ENCODE measurements around the gene KHDRBS2. TPM values are rescaled to one million over a fixed set of nuclear protein-coding genes. Genes with fewer than 3 reads are reported as not detected.
"Not testable (repeated sequence)": the region's sequence is repeated elsewhere in the genome, so short reads cannot be mapped to it uniquely, and the experiment has no call there.

KHDRBS2 gene
- polyA plus RNA-seq, 1 of the 3 experiments (the other 2 are of a cell fraction) = not detected

DNA sequence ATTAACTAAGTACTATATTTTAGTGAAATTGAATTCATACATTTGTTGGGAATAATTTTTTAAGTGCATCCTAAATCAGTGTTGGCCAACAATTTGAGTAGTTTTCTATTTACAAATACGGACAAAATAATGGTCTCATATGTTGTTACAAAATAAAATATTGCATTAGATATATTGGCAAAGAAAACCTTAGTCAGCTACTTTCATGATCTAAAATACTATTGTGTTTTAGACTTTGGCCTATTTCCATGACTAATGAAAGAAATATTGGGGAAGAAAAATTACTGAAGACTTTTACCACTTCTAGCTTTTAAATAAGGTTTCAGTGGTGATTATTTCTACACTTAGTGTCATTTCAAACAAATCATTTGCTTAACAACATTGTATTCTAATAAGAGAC, 498.0 kb downstream of the KHDRBS2 start:
- no peaks in the 10 kb centered on the region for H3K27me3 ChIP-seq (ENCODE audit: insufficient read depth)
- no peaks in the 10 kb centered on the region for H3K9me3 ChIP-seq
- no peaks in the 10 kb centered on the region for H3K4me1 ChIP-seq (ENCODE audit: control insufficient read depth in 1 of 2, insufficient read depth in 2 of 2, low read depth in 1 of 2, low read length in 1 of 2)
- ChIA-PET POLR2A (no interaction called here), CTCF (no interaction called here)
- no peak overlapping the region for H3K4me2 ChIP-seq
- H3K79me2 ChIP-seq (ENCODE audit: insufficient read depth) = no peaks in the 10 kb centered on the region
- H3K9me2 ChIP-seq = peaks cover 6% of the 10 kb centered on the region; the same call in 1 of the 2 replicates
- H3F3A ChIP-seq (replicated peaks; ENCODE audit: insufficient read depth) = no peaks in the 10 kb centered on the region
- H4K20me1 ChIP-seq (ENCODE audit: insufficient read depth) = no peaks in the 10 kb centered on the region
- H3K4me3 ChIP-seq (ENCODE audit: low read depth in 2 of 2, low read length in 1 of 2) = no peak overlapping the region
- DNase-seq = no peak
- H2AFZ ChIP-seq (ENCODE audit: low read depth) = no peak overlapping the region
- WGBS (ENCODE audit: low lambda C conversion rate) = 13% methylated on average over 1 of the region's 1 CpG
- no peaks in the 10 kb centered on the region for H3K36me3 ChIP-seq (replicated peaks in 1 of 2; ENCODE audit: control insufficient read depth in 1 of 2, insufficient read depth in 2 of 2, low read length in 1 of 2)
- H3K27ac ChIP-seq (ENCODE audit: low read depth in 2 of 2, low read length in 1 of 2) = no peak overlapping the region
- H3K9ac ChIP-seq = no peak overlapping the region
- TF ChIP-seq, protein P1, sequence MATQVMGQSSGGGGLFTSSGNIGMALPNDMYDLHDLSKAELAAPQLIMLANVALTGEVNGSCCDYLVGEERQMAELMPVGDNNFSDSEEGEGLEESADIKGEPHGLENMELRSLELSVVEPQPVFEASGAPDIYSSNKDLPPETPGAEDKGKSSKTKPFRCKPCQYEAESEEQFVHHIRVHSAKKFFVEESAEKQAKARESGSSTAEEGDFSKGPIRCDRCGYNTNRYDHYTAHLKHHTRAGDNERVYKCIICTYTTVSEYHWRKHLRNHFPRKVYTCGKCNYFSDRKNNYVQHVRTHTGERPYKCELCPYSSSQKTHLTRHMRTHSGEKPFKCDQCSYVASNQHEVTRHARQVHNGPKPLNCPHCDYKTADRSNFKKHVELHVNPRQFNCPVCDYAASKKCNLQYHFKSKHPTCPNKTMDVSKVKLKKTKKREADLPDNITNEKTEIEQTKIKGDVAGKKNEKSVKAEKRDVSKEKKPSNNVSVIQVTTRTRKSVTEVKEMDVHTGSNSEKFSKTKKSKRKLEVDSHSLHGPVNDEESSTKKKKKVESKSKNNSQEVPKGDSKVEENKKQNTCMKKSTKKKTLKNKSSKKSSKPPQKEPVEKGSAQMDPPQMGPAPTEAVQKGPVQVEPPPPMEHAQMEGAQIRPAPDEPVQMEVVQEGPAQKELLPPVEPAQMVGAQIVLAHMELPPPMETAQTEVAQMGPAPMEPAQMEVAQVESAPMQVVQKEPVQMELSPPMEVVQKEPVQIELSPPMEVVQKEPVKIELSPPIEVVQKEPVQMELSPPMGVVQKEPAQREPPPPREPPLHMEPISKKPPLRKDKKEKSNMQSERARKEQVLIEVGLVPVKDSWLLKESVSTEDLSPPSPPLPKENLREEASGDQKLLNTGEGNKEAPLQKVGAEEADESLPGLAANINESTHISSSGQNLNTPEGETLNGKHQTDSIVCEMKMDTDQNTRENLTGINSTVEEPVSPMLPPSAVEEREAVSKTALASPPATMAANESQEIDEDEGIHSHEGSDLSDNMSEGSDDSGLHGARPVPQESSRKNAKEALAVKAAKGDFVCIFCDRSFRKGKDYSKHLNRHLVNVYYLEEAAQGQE (IDR thresholded peaks at IDR 0.05; ENCODE audit: low read depth, low read length) = no peak
- TF ChIP-seq USF1 (IDR thresholded peaks at IDR 0.05; ENCODE audit: borderline replicate concordance, low read depth) (no peak), NRF1 (IDR thresholded peaks at IDR 0.05; ENCODE audit: low read depth, low read length) (no peak), NFIC (IDR thresholded peaks at IDR 0.05; ENCODE audit: borderline replicate concordance) (no peak), ELF1 (IDR thresholded peaks at IDR 0.05) (no peak), GABPA (IDR thresholded peaks at IDR 0.05; ENCODE audit: low read depth) (no peak), FOXJ3 (CRISPR knock-in tag; IDR thresholded peaks at IDR 0.05) (no peak), RXRA (IDR thresholded peaks at IDR 0.05; ENCODE audit: borderline replicate concordance, low read depth) (no peak), TAF1 (IDR thresholded peaks at IDR 0.05; ENCODE audit: borderline replicate concordance, low read depth, low read length) (no peak), SIN3A (IDR thresholded peaks at IDR 0.05; ENCODE audit: borderline replicate concordance, low read depth, low read length) (no peak), FOSL2 (IDR thresholded peaks at IDR 0.05; ENCODE audit: borderline replicate concordance, low read depth) (no peak), MEF2A (IDR thresholded peaks at IDR 0.05; ENCODE audit: borderline replicate concordance, low read depth) (no peak), GATA2 (CRISPR knock-in tag; IDR thresholded peaks at IDR 0.05) (no peak), RCOR1 (IDR thresholded peaks at IDR 0.05; ENCODE audit: low read length) (no peak), MXI1 (IDR thresholded peaks at IDR 0.05; ENCODE audit: low read depth, low read length) (no peak), YY1 (IDR thresholded peaks at IDR 0.05; ENCODE audit: low read depth) (no peak), RFX5 (IDR thresholded peaks at IDR 0.05; ENCODE audit: low read length) (no peak)
- TF ChIP-seq, protein P2, sequence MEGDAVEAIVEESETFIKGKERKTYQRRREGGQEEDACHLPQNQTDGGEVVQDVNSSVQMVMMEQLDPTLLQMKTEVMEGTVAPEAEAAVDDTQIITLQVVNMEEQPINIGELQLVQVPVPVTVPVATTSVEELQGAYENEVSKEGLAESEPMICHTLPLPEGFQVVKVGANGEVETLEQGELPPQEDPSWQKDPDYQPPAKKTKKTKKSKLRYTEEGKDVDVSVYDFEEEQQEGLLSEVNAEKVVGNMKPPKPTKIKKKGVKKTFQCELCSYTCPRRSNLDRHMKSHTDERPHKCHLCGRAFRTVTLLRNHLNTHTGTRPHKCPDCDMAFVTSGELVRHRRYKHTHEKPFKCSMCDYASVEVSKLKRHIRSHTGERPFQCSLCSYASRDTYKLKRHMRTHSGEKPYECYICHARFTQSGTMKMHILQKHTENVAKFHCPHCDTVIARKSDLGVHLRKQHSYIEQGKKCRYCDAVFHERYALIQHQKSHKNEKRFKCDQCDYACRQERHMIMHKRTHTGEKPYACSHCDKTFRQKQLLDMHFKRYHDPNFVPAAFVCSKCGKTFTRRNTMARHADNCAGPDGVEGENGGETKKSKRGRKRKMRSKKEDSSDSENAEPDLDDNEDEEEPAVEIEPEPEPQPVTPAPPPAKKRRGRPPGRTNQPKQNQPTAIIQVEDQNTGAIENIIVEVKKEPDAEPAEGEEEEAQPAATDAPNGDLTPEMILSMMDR (IDR thresholded peaks at IDR 0.05) = no peak
- TF ChIP-seq, protein P3, sequence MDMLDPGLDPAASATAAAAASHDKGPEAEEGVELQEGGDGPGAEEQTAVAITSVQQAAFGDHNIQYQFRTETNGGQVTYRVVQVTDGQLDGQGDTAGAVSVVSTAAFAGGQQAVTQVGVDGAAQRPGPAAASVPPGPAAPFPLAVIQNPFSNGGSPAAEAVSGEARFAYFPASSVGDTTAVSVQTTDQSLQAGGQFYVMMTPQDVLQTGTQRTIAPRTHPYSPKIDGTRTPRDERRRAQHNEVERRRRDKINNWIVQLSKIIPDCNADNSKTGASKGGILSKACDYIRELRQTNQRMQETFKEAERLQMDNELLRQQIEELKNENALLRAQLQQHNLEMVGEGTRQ (IDR thresholded peaks at IDR 0.05; ENCODE audit: borderline replicate concordance, low read depth, low read length) = no peak

- H3K4me2 ChIP-seq; H3F3A ChIP-seq (replicated peaks; ENCODE audit: insufficient read depth); CTCF ChIA-PET; DNase-seq; H3K27ac ChIP-seq (ENCODE audit: low read depth in 2 of 2, low read length in 1 of 2); H3K4me3 ChIP-seq (ENCODE audit: low read depth in 2 of 2, low read length in 1 of 2); H3K79me2 ChIP-seq (ENCODE audit: insufficient read depth); H3K9me2 ChIP-seq; H3K9me3 ChIP-seq; H3K27me3 ChIP-seq (ENCODE audit: insufficient read depth); H4K20me1 ChIP-seq (ENCODE audit: insufficient read depth); H2AFZ ChIP-seq (ENCODE audit: low read depth); H3K4me1 ChIP-seq (ENCODE audit: control insufficient read depth in 1 of 2, insufficient read depth in 2 of 2, low read depth in 1 of 2, low read length in 1 of 2); H3K36me3 ChIP-seq (replicated peaks in 1 of 2; ENCODE audit: control insufficient read depth in 1 of 2, insufficient read depth in 2 of 2, low read length in 1 of 2); POLR2A ChIA-PET; H3K9ac ChIP-seq: not testable (repeated sequence)
- WGBS (ENCODE audit: low lambda C conversion rate) = 19% methylated on average over 5 of the region's 11 CpGs
These were observed 516.6 kb downstream of the KHDRBS2 start for GRCh38 chr6:61769446-61769845.

Data from SK-N-SH (cell line).